Uterus (tissue), 4 donors: ENCODE data around the gene SEC24D. TPM values are rescaled to one million over a fixed set of nuclear protein-coding genes. Genes with fewer than 3 reads are reported as not detected.
"Not testable (repeated sequence)": the region's sequence is repeated elsewhere in the genome, so short reads cannot be mapped to it uniquely, and the experiment has no call there.

Experiments
- DNase-seq, 2 donors: peaks; one replicate each; pipeline ENCODE4 v3.0.0-alpha.2; 2019 to 2020
- H3K27ac ChIP-seq, 2 donors: fragments of 200-600 bp; sonication (generic); 1 replicate in 1 of 2; 2 replicates in 1 of 2; pipeline ENCODE4 v1.5.1; 2016 to 2018
- H3K27me3 ChIP-seq, 2 donors: fragments of 200-600 bp; sonication (generic); one replicate each; pipeline ENCODE4 v1.5.1; 2018 to 2019; ENCODE audit warnings: control low read depth in 1 of 2
- H3K36me3 ChIP-seq, 2 donors: fragments of 200-600 bp; sonication (generic); one replicate each; pipeline ENCODE4 v1.5.1; 2019; ENCODE audit warnings: control low read depth in 1 of 2
- H3K4me1 ChIP-seq, 2 donors: fragments of 200-600 bp; sonication (generic); one replicate each; pipeline ENCODE4 v1.5.1; 2018 to 2019; ENCODE audit warnings: control low read depth in 1 of 2
- H3K4me3 ChIP-seq, 2 donors: fragments of 200-600 bp; sonication (generic); 1 replicate in 1 of 2; 2 replicates in 1 of 2; pipeline ENCODE4 v1.5.1; 2018 to 2019; ENCODE audit warnings: mild to moderate bottlenecking in 1 of 2
- H3K9me3 ChIP-seq, 2 donors: fragments of 200-600 bp; sonication (generic); one replicate each; pipeline ENCODE4 v1.5.1; 2019; ENCODE audit warnings: control low read depth in 1 of 2
- CTCF ChIP-seq, 4 experiments: fragments of 200-600 bp in 2 of 4; fragments of 450-650 bp in 2 of 4; sonication (generic) in 2 of 4; IDR thresholded peaks; one replicate each; pipeline ENCODE4 v1.5.1; 2016 to 2019; ENCODE audit warnings: antibody characterized with exemption in 4 of 4, mild to moderate bottlenecking in 2 of 4, moderate library complexity in 1 of 4
- POLR2A ChIP-seq, 2 donors: fragments of 450-650 bp; IDR thresholded peaks; one replicate each; pipeline ENCODE4 v1.6.1; 2016; ENCODE audit warnings: antibody characterized with exemption in 2 of 2, mild to moderate bottlenecking in 1 of 2, moderate library complexity in 1 of 2
- intact Hi-C: fragments of 100-400 bp; cut with DNase I; formaldehyde crosslinking; loops from one replicate; pipeline ENCODE4 v1.15.1; 2023; ENCODE audit warnings: low total_unique reads
- total RNA-seq, 4 donors: library from RNA; depleted of rRNA in 3 of 4; stranded (reverse); fragments of >200 nt in 3 of 4; gene quantifications; one replicate each; pipeline versions ENCODE4 v1.1.0 to v1.2.4, GENCODE V29; 2014 to 2023
- donor health status: DM: yes; HTN: yes; CAD: no.

Gene SEC24D
- total RNA-seq, 4 donors from 2014 or later = 26.1 to 107 (median 61.0) TPM

- DNase-seq = no peak
- TF ChIP-seq CTCF (IDR thresholded peaks at IDR 0.05) = no peak
- no peak for TF ChIP-seq POLR2A (IDR thresholded peaks at IDR 0.05)
- Histone ChIP-seq H3K9me3 (no peaks in the 10 kb centered on the region), H3K4me1 (no peaks in the 10 kb centered on the region), H3K36me3 (no peaks in the 10 kb centered on the region), H3K27ac (no peak overlapping the region), H3K27me3 (no peaks in the 10 kb centered on the region), H3K4me3 (no peak overlapping the region)
- intact Hi-C loops = no loop called here
Measured at GRCh38 chr4:118879409-118879808, 43.5 kb upstream of the SEC24D start.

- H3K4me1 ChIP-seq, H3K4me3 ChIP-seq, H3K27me3 ChIP-seq, intact Hi-C loops, DNase-seq, H3K36me3 ChIP-seq, H3K9me3 ChIP-seq, H3K27ac ChIP-seq: not testable (repeated sequence)
Measured at GRCh38 chr4:118878507-118878906, 42.6 kb upstream of the SEC24D start.

- no peaks in the 10 kb centered on the region for H3K27me3 ChIP-seq
- DNase-seq = no peak
- no peak overlapping the region for H3K4me3 ChIP-seq
- H3K4me1 ChIP-seq = no peaks in the 10 kb centered on the region
- TF ChIP-seq CTCF (IDR thresholded peaks at IDR 0.05) (no peak), POLR2A (IDR thresholded peaks at IDR 0.05) (no peak)
- no peaks in the 10 kb centered on the region for H3K9me3 ChIP-seq
- no peaks in the 10 kb centered on the region for H3K36me3 ChIP-seq
- intact Hi-C loops = no loop called here
- H3K27ac ChIP-seq = no peak overlapping the region
Measured at GRCh38 chr4:118877797-118878196, 41.9 kb upstream of the SEC24D start.

- Histone ChIP-seq H3K27ac (no peak overlapping the region), H3K4me3 (no peak overlapping the region), H3K9me3 (no peaks in the 10 kb centered on the region), H3K27me3 (no peaks in the 10 kb centered on the region), H3K36me3 (no peaks in the 10 kb centered on the region), H3K4me1 (peaks cover 0 to 6% of the 10 kb centered on the region in 2 donors)
- no peak for DNase-seq
- no peak for TF ChIP-seq CTCF (IDR thresholded peaks at IDR 0.05)
- no peak for TF ChIP-seq POLR2A (IDR thresholded peaks at IDR 0.05)
- intact Hi-C loops = no loop called here
Measured at GRCh38 chr4:118872181-118872580, 36.3 kb upstream of the SEC24D start.

GRCh38 chr4:118869808-118870342, 33.9 kb upstream of the SEC24D start:
- Histone ChIP-seq H3K27ac (peak overlapping the region; percentile 40 to 43), H3K4me1 (peaks cover 5 to 6% of the 10 kb centered on the region in 2 donors), H3K9me3 (no peaks in the 10 kb centered on the region), H3K4me3 (no peak overlapping the region), H3K27me3 (no peaks in the 10 kb centered on the region), H3K36me3 (no peaks in the 10 kb centered on the region)
- no peak for DNase-seq
- TF ChIP-seq CTCF (IDR thresholded peaks at IDR 0.05) (no peak), POLR2A (IDR thresholded peaks at IDR 0.05) (no peak)
- intact Hi-C loops = no loop called here
